ENCODE measurements around the gene ZNF580.

- no peak for TF ChIP-seq ZFP41 (tag by site-specific recombination; IDR thresholded peaks at IDR 0.05; ENCODE audit: borderline replicate concordance)
- no peak for TF ChIP-seq PATZ1 (tag by site-specific recombination; IDR thresholded peaks at IDR 0.05)
- TF ChIP-seq SP2 (tag by site-specific recombination; IDR thresholded peaks at IDR 0.05) = no peak
- no peak for TF ChIP-seq MEIS1 (CRISPR knock-in tag; IDR thresholded peaks at IDR 0.05; ENCODE audit: borderline replicate concordance)
Observed at GRCh38 chr19:55622242-55622969, 18.4 kb upstream of the ZNF580 start.

All from HEK293 (cell line).